ENCODE measurements around the gene LASP1.

The LASP1 gene

DNA sequence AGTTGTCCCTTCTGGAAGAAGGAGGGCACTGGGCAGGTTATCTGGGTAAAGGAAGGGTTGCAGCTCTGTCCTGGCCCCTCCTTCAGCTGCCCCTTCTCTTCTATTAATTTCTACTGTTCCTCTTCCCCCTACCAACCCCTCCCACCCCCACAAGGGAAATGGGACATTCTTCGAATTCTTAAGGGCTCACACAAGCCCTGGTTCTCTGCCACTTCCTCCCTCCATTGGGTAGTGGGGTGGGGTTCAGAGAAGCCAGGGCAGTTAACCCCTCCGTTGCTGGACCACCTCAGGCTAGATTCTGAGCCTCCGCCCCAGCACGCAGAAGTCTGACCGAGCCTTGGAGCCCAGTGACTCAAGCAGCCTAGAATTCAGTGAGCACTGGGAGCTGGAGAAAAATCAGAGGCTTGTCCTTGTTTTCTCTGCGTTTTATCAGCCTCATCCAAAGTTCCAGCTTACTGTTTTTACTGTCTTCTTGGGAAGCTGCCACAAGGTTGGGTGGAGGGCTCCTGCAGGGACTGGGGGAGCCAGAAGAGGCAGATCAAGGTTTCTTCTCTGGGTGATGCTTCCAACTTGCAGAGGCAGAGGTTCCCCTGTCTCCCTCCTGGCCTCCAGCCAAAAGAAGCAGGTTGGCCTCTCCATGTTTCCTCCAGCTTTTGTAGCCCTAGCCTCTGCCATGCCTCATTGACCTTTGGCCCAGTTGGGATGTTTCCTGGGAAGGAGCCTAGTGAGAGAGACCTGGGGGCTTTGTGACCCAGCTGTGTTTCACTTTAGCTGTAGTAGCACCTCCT, 10.2 kb downstream of the LASP1 start:
- ATAC-seq (ENCODE audit: low read depth) (peak; percentile 90), DNase-seq (ENCODE audit: low spot score) (peak; percentile 93)
- Histone ChIP-seq H3K4me3 (ENCODE audit: severe bottlenecking) (no peak overlapping the region), H3K27me3 (ENCODE audit: insufficient read depth, poor library complexity, severe bottlenecking) (no peaks in the 10 kb centered on the region), H3K4me1 (ENCODE audit: insufficient read depth, poor library complexity, severe bottlenecking) (peaks cover 51% of the 10 kb centered on the region), H3K9me3 (ENCODE audit: severe bottlenecking) (no peaks in the 10 kb centered on the region), H3K27ac (ENCODE audit: poor library complexity, severe bottlenecking) (peak overlapping the region; percentile 98), H3K36me3 (ENCODE audit: low read depth) (peaks cover 67% of the 10 kb centered on the region)
- TF ChIP-seq, protein P1, sequence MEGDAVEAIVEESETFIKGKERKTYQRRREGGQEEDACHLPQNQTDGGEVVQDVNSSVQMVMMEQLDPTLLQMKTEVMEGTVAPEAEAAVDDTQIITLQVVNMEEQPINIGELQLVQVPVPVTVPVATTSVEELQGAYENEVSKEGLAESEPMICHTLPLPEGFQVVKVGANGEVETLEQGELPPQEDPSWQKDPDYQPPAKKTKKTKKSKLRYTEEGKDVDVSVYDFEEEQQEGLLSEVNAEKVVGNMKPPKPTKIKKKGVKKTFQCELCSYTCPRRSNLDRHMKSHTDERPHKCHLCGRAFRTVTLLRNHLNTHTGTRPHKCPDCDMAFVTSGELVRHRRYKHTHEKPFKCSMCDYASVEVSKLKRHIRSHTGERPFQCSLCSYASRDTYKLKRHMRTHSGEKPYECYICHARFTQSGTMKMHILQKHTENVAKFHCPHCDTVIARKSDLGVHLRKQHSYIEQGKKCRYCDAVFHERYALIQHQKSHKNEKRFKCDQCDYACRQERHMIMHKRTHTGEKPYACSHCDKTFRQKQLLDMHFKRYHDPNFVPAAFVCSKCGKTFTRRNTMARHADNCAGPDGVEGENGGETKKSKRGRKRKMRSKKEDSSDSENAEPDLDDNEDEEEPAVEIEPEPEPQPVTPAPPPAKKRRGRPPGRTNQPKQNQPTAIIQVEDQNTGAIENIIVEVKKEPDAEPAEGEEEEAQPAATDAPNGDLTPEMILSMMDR (IDR thresholded peaks at IDR 0.05; ENCODE audit: poor library complexity, severe bottlenecking): no peak

DNA sequence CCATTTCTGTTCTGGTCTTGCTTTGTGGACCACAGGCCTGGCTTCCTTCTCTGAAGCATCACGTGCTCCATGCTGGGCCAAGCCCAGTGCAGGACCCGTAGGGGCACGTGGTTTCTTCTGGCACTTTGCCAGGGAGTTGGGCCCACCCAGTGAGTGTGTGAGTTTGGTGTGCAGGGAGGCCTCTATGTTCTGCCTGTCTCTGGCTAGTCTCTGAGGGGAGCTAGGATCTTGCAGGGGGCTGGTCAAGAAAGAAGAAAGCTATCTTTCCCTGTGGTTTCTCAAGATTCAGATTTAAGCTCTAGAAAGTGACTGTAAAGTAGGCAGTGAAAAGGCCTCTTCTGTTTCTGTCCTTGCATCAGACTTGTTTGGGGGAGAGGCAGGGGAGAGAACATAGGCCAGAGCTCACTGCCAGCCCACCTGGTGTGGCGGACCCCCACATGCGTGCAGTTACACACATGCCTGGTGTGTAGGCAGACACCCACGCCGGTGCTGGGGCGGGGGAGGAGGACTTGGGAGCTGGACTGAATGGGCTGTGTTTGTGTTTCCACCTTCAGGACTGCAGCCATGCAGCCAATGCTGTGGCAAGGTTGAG, 11.8 kb downstream of the LASP1 start:
- TF ChIP-seq, protein P1 (IDR thresholded peaks at IDR 0.05; ENCODE audit: poor library complexity, severe bottlenecking): no peak
- DNase-seq (ENCODE audit: low spot score): no peak
- H3K9me3 ChIP-seq (ENCODE audit: severe bottlenecking): no peaks in the 10 kb centered on the region
- peaks cover 76% of the 10 kb centered on the region for H3K36me3 ChIP-seq (ENCODE audit: low read depth)
- peaks cover 42% of the 10 kb centered on the region for H3K4me1 ChIP-seq (ENCODE audit: insufficient read depth, poor library complexity, severe bottlenecking)
- no peak overlapping the region for H3K4me3 ChIP-seq (ENCODE audit: severe bottlenecking)
- H3K27ac ChIP-seq (ENCODE audit: poor library complexity, severe bottlenecking): peak overlapping the region; percentile 98
- no peaks in the 10 kb centered on the region for H3K27me3 ChIP-seq (ENCODE audit: insufficient read depth, poor library complexity, severe bottlenecking)
- ATAC-seq (ENCODE audit: low read depth): no peak

DNA sequence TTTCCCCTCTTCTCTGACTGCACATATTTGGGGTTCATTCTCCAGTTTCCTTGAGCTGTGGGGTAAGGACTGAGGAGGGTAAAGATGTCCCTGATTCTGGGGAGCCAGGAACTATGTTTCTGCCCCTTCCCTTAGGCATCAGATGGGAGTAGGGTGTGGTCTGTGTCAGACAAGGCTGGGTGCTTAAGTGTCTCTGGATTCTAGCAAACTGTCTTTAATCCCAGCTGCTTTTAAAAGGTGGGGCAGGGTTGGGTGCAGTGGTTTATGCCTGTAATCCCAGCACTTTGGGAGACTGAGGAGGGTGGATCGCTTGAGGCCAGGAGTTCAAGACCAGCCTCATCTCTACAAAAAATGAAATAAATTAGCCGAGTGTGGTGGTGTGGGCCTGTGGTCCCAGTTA, 13.0 kb downstream of the LASP1 start:
- TF ChIP-seq, protein P1 (IDR thresholded peaks at IDR 0.05; ENCODE audit: poor library complexity, severe bottlenecking): no peak
- peaks cover 36% of the 10 kb centered on the region for H3K4me1 ChIP-seq (ENCODE audit: insufficient read depth, poor library complexity, severe bottlenecking)
- H3K9me3 ChIP-seq (ENCODE audit: severe bottlenecking): no peaks in the 10 kb centered on the region
- H3K36me3 ChIP-seq (ENCODE audit: low read depth): peaks cover 79% of the 10 kb centered on the region
- H3K27ac ChIP-seq (ENCODE audit: poor library complexity, severe bottlenecking): peak overlapping the region; percentile 98
- no peak overlapping the region for H3K4me3 ChIP-seq (ENCODE audit: severe bottlenecking)
- H3K27me3 ChIP-seq (ENCODE audit: insufficient read depth, poor library complexity, severe bottlenecking): no peaks in the 10 kb centered on the region
- ATAC-seq (ENCODE audit: low read depth) (no peak), DNase-seq (ENCODE audit: low spot score) (no peak)

DNA sequence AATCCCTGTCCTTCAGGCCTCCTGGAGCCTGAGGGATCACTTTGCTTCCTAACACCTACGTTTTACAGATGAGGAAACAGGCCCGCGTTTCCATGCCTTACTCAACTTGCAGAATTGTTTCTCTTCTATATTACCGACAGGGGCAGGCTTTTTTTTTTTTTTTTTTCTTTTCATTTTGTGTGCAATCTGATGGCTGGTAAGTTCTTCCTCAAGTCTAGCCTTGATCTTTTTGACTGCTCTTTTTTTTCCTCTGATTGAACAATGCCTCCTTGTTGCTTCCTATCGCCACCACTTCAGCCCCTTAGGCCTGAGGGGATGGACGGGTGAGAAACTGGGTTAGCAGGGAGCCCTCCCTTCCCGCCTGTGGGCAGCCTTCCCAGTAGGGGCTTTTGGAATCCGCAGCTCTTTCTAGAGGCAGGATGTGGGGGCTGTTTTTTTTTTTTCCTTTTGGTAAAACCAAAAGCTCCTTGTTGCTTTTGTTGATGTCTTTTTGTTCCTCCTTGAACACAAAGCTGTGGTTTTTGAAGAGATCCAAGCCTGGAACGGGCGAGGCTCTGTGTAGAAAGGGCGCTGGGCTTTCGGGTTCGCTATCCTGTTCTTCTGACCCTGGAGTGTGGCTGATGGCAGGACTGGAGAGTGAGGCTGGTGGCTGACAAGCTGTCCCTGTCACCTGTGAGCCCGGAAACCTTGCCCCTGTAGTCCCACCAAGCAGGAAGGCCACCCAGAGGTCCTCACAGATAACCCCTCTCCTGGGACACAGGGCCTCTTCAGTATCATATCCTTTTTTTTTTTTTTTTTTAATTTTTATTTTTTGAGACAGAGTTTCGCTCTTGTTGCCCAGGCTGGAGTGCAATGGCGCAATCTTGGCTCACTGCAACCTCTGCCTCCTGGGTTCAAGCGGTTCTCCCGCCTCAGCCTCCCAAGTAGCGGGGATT, 14.0 kb downstream of the LASP1 start:
- no peaks in the 10 kb centered on the region for H3K9me3 ChIP-seq (ENCODE audit: severe bottlenecking)
- H3K36me3 ChIP-seq (ENCODE audit: low read depth): peaks cover 77% of the 10 kb centered on the region
- no peak overlapping the region for H3K4me3 ChIP-seq (ENCODE audit: severe bottlenecking)
- TF ChIP-seq, protein P1 (IDR thresholded peaks at IDR 0.05; ENCODE audit: poor library complexity, severe bottlenecking): no peak
- no peaks in the 10 kb centered on the region for H3K27me3 ChIP-seq (ENCODE audit: insufficient read depth, poor library complexity, severe bottlenecking)
- H3K4me1 ChIP-seq (ENCODE audit: insufficient read depth, poor library complexity, severe bottlenecking): peaks cover 31% of the 10 kb centered on the region
- ATAC-seq (ENCODE audit: low read depth): no peak
- DNase-seq (ENCODE audit: low spot score): no peak
- peak overlapping the region; percentile 98 for H3K27ac ChIP-seq (ENCODE audit: poor library complexity, severe bottlenecking)
